EH (cell line): Measurements from ENCODE around the gene TBX20.

ENCODE experiments used
- DNase-seq: peaks from one replicate; pipeline ENCODE4 v3.0.0-alpha.2; 2015; ENCODE audit warnings: low read depth

Gene TBX20

DNA sequence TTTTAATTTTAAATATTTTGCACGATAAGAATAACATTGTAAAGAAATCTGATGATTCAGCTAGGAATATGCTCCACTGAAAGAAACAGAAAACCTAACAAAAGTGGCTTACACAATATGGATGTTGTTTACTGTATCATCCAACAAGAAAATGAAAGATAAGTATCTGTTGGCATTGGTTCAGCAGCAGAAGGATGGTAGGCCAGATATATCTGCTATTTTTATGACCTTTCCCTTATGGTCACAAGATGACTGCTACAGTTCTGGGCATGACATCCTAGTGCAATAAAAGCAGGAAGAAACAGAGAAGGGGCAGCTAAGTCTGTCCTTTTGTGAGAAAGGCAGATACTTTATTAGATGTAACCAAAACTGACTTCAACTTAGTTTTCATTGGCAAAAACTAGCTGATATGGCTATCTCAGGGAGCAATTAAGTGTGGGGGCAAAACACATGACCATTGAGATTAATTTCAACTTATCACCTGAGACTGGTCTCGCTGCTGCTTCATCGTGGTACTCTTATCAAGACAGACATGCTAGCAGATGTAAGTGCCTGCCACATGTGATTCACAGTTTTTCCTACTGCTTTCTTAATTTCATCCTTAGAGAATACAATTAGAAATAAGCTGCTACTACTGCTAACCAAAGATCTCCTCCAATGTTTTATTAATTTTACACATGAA lies 92.7 kb downstream of the TBX20 start:
- DNase-seq, result peak; percentile 41
